HG03159 (cell line): ENCODE results near the gene PARVG.

ENCODE experiments used
- ATAC-seq: cut with Tn5 transposase; IDR thresholded peaks from one replicate; pipeline ENCODE4 v1.9.1; 2021; ENCODE audit warnings: mild to moderate bottlenecking, moderate library complexity; ENCODE audit not compliant: unreplicated experiment

The PARVG gene

DNA sequence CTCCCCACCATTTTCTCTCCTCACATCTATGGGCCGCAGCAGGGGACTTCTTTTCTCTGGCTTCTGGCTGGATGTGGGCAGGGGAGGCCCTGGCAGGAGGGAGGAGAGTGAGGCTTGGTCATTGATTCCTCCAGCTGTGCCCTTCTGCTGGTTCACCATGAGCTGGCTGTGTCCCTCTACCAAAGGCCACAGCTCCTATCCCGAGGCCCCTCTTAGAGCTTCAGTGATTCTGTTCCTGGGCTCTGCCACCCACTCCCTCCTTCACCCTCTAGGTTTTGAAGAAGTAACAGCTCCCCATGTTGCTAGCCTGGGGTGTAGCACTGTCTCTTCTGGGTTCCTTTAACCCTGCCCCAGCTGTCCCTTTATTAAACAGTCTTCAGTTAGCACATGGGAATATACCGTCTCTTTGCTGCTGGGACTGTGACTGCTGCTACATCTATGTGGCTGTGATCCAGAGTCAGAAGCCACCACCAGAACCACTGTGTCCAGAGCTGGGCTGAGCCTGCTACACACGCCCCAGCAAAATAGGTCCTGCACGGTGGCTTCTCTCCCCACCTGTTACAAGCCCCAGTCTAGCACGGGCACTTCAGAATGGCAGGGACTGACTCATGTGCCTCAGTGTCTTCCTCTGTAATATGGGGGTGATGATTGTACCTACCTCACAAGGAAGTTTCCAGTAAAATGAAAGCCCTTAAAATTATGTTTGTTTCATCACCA, 578 bp upstream of the PARVG start:
- ATAC-seq = no peak

DNA sequence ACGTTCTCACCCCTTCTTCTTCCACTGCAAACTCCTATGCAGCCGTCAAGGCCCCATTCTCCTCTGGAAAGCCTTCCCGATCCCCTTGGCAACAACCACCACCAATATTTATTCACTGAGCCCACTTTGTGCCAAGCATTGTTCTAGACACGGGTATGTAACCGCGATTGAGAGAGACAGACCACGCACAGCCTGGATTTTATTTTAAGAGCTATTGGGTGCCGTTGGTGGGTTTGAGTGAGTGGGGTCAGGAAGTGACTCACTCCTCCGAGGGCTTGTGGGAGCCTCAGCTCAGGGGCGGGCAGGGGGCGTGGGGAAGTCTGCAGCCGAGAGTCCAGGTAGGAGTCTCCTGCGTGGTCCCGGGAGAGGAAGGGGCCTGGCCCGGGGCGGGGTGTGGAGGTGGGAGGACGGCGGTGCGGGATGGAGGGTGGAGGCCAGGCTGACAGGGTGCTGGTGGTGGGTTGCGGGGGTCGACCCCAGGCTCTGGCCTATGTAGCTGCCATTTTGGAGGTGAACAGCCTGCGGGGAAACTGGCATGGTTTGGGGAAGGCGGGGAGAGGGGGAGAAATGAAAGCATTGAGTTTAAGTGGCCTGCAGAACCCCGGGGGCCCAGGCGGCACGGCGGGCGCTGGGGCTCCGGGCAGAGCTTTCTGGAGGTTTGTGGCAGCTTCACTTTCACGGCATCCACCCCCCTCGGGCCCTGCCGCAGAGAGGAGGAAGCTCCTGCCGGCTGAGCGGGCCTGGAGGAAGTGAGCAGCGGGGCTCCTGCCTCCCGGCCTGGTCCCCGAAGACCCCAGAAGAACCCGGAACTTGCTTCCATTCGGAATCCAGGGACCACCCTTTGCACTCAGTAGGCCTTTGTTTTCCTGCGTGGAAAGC, 547 bp downstream of the PARVG start:
- peak; percentile 38 for ATAC-seq

DNA sequence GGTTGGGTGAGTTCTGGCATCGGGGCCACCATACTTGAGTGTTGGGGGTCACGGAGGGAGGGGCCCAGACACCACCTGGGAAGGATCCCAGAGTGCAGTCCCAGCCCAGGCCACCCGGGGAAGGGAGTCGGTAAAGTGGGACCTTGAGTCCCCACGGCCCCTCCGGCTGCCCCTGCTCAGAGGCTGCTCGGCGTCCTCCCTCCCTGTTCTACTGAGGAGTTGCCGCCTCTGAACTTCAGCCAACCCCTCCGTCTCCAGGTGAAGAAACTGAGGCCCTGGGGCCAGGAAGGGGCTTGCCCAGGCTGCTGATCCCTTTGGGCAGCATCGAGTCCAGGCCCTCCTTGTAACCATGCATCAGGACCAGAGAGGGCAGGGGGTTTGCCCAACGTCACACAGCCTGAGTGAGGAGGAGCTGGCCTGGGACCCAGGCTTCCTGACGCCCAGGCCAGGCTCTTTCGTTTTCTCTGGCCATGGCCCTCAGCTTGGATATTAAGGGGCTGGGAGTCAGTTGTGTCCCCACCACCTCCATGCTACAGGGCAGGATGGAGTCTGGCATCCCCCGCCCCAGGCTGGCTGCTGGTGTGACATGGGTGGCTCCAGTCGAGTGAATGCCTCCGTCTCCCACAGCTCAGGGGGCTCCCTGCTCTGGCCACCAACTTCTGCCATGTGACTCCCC, 1.3 kb downstream of the PARVG start:
- peak; percentile 21 for ATAC-seq

DNA sequence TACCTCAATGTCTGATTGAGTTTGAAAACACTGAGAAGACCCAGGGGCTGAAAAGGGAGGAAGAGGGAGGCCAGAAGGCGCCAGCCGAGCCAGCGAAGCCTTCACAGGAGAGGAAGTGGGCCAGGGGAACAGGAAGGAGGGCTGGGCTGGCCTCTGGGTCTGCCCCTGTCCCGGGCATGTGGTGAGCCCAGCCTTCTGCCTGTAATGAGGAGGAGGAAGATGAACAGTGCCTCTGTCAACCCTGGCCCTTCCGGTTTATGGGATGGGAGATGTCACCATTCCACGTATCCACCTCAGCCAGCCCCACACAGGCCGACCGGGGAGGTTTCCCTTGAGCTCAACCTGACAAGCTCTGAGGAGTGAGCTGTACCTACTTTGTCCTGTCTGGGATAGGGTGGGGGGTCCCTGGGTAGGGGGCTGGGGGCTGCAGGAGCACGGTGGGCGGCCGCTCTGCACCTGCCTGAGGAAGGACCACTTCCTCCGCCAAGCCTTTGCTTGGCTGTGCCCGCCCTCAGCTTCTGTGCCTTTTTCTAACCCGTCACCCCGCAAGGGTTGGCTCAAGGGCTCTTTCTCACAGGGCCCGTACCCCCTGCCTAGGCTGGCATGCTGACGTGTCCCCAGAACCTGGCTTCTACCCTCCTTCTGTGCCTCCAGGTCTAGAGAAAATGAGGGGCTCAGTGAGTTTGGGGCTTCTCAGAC, 2.0 kb downstream of the PARVG start:
- no peak for ATAC-seq

DNA sequence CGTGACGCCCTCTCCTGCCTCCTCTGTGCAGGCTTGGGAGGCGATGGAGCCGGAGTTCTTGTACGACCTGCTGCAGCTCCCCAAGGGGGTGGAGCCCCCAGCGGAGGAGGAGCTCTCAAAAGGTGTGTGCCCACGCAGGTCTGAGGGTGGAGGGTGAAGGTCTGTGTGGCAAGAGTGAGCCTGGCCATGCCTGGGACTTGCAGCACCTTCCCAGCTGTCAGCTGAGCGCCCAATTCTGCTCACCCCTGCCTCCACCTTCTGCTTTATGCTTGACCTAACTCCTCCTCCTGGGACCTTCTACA, 2.5 kb downstream of the PARVG start:
- no peak for ATAC-seq

DNA sequence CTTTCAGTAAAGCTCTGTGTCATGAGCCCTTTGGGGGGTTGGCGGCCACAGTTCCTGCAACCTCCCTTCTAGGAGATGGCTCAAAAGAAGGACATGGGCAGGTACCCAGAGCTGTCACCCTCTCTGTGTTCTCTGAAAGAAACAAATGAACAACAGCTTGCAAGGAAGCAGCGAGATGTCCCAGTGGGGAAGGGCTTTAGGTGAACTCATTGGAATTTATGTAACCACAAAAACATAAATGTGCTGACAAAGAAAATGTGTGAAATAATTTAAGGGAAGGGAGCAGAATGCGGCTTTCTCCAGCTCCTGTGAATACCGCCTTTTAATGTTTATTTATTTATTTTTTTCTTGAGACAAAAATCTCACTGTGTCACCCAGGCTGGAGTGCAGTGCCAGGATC, 3.3 kb downstream of the PARVG start:
- no peak for ATAC-seq

DNA sequence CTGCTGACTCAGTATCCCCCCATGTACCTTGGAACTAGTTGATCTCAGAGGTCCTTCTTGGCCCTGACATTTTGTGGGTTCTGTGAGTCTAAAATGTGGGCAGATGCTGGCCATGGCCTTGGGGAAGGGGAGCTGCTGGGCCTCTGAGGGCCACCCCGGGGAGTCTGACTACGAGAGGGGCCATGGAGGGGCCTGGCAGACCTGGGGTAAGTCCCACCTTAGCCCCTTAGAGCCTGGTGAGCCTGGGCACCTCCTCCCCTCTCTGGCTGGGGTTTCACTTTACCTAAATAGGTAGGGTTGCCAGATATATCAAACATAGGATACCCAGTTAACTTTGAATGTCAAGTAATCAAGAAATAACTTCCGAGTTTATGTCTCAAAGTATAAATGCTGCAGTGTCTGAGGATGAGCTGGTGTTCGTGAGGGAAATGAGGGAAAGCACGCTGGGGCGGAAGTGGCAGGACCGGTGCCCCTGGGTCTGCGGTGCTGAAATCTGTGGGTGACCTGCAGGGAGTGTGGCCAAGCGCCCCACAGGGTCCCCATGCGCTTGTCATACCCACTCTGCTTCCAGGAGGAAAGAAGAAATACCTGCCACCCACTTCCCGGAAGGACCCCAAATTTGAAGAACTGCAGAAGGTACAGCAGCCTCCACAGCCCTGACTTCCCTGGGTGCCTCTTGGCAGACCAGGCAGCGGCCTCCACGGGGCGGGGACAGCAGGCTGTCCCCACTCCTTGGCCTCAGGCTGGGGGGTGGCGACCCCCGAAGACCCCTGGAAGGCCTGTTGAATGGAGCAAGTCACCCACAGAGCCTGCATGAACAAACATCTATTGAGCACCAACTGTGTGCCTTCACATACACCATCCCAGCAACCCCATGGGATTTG, 4.8 kb downstream of the PARVG start:
- no peak for ATAC-seq

DNA sequence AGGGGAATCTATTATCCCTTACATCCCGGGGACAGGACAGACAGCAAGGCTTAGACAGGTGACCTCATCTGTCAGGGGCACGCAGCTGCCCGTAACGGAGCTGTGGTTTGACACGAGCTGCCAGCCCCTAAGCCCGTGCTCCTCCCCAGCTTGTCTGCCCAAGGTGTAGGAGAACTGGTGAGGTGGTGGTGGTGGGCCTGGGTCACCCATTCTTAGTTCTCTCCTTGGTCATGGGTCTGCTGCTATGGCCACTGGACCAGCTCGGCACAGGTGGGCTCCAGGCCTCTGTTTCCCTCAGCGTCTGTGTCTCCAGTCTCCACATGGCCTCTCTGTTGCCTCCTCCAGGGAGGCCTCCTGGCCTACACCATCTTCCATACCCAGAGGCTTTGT, 5.4 kb downstream of the PARVG start:
- no peak for ATAC-seq

DNA sequence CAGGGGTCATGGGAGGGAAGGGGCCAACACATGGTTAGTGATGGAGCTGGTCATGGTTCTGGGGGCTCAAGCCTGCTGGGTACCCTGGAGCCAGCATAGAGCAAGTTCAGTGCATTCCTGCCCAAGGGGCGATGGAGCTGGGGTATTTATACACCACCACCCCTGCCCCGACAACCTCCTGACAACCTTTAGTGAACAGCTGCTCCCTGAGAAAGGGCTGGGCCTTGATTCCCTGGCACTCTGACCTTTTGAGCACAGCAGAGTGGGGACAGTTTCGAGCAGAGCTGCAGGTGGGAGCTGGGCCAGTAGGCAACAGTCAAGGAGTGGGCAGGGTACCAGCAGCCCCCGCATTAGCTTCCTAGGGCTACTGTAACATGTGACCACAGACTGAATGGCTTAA, 6.0 kb downstream of the PARVG start:
- ATAC-seq = no peak

- no peak for ATAC-seq
Measured at GRCh38 chr22:44187652-44188230, 7.0 kb downstream of the PARVG start.

GRCh38 chr22:44188316-44188715, 7.6 kb downstream of the PARVG start:
- no peak for ATAC-seq

DNA sequence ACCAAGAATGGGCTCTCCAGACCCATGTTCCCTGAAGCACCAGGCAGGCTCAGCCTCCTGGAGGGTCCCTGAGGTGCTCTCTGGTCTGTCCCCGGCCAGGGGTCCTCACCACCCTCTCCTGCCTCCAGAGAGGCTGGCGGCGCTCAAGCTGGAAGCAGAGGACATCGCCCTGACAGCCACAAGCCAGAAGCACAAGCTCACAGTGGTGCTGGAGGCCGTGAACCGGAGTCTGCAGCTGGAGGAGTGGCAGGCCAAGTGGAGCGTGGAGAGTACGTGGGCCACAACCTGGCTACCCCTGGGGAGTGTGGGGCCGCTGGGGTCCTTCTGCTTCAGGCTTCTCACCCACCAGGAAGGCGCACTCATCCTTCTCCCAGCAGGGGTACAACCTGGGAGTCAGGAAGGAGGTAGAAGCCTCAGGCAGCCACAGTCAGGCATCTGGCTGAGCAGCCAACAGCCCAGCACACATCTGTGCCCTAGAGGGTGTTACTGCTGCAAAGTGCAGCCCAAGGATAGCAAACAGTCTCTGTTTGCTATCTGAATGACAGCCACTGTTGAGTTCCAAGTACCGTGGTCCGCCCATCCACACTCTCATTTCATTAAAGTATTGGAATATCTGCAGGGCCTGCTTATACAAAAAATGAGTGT, 8.4 kb downstream of the PARVG start:
- no peak for ATAC-seq

GRCh38 chr22:44190381-44190976, 9.8 kb downstream of the PARVG start:
- no peak for ATAC-seq

- no peak for ATAC-seq
Measured at GRCh38 chr22:44191036-44191454, 10.3 kb downstream of the PARVG start.

GRCh38 chr22:44192098-44192815, 11.5 kb downstream of the PARVG start:
- ATAC-seq = no peak

DNA sequence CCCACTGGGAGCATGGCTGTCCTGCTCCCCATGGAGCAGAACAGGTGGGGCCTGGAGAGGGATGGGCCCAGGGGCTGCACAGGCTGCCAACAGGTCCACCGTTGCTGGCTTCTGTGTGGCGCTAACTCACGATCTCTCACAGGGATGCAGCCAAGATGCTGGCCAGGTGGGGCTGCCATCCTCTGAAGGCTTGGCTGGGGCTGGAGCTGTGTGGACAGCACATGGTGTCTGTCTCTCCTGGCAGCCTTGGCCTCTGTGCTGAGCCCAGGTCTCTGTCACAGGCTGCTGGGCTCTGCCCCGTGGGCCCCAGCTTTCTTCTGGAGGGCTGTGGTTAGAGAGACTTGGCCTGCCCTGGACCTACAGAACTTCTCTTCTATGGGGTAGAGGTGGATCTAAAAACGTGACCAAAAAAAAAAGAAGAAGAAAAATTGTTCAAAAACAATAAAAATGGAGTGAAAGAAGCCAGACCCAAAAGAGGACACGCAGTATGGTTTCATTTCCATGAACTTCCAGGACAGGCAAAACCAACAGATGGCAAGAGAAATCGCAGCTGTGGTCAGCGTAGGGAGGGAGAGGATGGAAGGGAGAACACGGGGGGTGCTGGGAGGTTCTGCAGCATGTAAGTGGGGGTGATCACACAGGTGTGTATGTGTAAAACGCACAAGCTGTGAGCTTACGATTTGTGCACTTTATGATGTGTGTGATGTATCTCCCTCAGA, 12.2 kb downstream of the PARVG start:
- ATAC-seq = no peak

DNA sequence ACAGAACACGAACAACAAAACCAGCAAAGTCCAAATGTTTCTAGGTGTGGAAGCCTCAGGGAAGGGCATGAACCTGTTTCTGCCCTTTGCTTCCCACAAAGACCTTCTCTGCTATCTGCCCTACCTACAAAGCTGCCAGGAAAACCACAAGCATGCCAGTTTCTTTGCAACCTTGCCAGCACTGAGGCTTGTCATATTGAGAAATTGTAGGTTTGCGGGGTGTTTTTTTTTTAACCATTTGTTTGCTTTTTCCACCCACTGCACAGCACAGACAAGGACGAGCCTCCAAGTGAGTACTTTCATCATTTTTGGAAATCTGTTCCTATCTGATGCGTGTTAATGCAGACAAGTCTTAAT, 12.8 kb downstream of the PARVG start:
- no peak for ATAC-seq

DNA sequence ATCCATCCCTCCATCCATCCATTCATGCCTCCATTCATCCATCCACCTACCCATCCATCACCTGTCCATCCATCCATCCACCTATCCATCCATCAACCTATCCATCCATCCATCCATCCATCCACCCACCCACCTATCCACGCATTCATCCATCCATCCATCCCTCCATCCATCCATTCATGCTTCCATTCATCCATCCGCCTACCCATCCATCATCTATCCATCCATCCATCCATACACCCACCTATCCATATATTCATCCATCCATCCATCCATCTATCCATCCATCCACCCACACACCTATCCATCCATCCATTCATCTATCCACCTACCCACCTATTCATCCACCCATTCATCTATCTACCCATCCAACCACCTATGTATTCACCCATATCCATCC, 13.8 kb downstream of the PARVG start:
- no peak for ATAC-seq
